GM21423 (cell line): ENCODE measurements around the gene PDCD7.
"Not testable (repeated sequence)": the region's sequence is repeated elsewhere in the genome, so short reads cannot be mapped to it uniquely, and the experiment has no call there.

Source experiments
- ATAC-seq: cut with Tn5 transposase; IDR thresholded peaks from one replicate; pipeline ENCODE4 v1.9.1; 2021; ENCODE audit warnings: mild to moderate bottlenecking, moderate library complexity; ENCODE audit not compliant: unreplicated experiment

The PDCD7 gene

DNA sequence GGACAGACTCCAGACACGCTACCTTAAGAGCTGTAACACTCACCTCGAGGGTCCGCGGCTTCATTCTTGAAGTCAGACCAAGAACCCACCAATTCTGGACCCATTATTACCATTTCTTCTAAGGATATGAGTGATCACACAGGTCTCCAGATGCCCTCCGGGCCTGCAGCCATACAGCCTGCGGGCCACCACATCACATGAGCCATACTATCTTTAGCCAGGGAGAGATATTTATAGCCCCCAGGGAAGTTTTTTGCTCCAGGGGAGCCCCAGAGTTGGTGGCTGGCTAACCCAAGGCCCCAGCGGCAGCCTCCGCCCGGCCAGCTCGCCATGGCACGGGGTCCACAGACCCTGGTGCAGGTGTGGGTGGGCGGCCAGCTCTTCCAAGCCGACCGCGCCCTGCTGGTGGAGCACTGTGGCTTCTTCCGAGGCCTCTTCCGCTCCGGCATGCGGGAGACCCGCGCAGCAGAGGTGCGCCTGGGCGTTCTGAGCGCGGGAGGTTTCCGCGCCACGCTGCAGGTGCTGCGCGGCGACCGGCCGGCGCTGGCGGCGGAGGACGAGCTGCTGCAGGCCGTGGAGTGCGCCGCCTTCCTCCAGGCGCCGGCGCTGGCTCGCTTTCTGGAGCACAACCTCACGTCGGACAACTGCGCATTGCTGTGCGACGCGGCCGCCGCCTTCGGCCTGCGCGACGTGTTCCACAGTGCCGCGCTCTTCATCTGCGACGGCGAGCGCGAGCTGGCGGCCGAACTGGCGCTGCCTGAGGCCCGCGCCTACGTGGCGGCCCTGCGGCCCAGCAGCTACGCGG is 56.9 kb downstream of the PDCD7 start, which contains the start of gene KBTBD13:
Gene KBTBD13 (plus strand): TSS at position 261 of the 805 bp plus-strand sequence. CDS start 70 bp downstream, at position 331.
- no peak for ATAC-seq

DNA sequence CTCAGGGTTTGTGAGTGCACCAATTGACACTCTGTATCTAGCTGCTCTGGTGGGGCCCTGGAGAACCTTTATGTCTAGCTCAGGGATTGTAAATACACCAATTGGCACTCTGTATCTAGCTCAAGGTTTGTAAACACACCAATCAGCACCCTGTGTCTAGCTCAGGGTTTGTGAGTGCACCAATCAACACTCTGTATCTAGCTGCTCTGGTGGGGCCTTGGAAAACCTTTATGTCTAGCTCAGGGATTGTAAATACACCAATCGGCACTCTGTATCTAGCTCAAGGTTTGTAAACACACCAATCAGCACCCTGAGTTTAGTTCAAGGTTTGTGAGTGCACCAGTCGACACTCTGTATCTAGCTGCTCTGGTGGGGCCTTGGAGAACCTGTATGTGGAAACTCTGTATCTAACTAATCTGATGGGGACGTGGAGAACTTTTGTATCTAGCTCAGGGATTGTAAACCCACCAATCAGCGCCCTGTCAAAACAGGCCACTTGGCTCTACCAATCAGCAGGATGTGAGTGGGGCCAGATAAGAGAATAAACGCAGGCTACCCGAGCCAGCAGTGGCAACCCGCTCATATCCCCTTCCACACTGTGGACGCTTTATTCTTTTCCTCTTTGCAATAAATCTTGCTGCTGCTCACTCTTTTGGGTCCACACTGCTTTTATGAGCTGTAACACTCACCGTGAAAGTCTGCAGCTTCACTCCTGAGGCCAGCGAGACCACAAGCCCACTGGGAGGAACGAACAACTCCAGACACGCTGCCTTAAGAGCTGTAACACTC is 57.8 kb downstream of the PDCD7 start:
- ATAC-seq: not testable (repeated sequence)

DNA sequence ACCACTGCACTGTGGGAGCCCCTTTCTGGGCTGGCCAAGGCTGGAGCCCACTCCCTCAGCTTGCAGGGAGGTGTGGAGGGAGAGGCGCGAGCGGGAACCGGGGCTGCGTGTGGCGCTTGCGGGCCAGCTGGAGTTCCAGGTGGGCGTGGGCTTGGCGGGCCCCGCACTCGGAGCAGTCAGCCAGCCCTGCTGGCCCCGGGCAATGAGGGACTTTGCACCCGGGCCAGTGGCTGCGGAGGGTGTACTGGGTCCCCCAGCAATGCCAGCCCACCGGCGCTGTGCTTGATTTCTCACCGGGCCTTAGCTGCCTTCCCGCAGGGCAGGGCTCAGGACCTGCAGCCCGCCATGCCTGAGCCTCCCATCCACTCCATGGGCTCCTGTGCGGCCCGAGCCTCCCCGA is 58.7 kb downstream of the PDCD7 start:
- ATAC-seq: not testable (repeated sequence)

DNA sequence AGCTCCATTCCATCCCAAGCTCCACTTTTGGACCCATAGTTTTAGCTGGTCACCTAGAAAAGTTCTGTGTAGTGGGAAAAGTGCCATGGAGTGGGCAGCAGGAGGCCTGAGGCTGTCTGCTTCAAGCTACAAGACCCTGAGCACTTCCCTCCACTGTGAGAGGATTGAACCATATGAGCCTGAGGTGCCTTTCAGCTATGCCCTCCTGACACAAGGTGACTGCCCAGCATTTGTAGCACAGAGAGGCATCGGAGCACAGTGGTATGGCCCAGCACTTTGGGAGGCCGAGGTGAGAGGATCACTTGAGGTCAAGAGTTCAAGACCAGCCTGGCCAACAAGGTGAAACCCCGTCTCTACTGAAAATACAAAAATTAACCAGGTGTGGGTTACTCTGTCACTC is 61.0 kb downstream of the PDCD7 start:
- ATAC-seq: no peak

DNA sequence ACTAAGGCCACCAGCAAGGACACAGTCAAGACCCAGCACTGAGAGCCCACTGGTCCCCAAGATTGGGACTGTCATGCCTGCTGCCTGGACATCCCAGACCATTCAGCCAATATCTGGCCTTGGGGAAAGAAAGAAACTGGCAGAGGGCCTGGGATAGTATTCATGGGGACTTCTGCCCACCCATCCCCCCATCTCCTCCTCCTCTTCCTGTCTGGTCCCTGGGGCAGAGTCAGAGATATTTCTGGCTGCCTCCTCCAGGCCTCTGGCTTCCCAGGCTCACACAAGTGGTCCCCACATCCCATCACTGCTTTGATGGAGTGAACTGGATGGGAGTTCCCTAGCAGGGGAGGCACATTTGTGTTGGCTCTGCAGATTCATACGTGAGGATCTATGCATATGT is 61.6 kb downstream of the PDCD7 start:
- no peak for ATAC-seq

DNA sequence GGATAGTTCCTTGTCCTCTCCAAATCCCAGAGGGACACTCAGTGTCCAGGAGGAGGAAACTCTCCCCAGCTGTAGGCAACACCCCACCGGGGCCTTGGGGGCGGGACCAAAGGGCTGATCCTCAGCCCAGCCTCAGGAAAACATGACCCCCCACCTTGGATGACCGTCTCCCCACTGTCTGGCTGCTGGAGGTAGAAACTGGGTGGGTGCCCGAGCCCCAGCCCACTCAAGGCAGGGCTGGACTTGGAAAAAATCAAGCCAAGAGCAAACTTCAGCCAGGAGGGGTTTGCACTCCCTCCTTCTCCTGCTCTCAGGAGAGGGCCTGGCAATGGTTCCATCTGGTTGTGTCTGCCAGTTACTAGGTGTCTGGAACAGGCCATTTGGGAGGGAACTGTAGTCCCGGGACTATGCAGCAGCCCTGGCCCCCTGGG is 62.2 kb downstream of the PDCD7 start:
- no peak for ATAC-seq

DNA sequence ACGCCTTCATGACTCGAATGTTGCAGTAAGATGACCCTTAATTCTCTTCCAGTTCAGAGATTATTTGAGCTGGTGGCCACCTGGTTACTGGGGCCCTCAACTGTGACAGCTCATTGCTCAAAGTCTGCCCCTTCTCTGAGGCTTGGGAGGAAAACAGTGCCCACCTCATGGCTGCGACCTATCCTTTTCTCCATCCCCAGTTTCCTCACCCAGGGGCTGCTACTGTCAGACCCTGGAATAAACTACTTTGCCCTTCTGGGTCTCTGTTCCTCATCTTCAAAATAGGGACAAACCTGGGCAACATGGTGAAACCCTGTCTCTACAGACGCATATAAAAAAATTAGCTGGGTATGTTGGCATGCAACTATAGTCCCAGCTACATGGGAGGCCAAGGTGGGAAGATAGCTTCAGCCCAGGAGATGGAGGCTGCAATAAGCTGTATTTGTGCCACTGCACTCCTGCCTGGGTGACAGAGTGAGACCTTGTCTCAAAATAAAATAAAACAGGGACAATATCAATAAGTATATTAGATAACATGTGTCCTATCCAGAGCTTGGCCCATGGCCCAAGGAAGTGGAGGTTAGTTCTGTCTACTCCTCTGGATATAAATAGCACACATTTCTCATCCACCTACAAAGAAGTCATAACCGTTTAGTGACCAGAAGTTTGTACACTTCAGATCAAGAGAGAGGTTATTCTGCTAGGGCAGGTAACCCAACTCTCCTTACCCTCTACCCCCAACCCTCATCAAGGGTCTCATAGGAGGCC is 63.6 kb downstream of the PDCD7 start:
- no peak for ATAC-seq

DNA sequence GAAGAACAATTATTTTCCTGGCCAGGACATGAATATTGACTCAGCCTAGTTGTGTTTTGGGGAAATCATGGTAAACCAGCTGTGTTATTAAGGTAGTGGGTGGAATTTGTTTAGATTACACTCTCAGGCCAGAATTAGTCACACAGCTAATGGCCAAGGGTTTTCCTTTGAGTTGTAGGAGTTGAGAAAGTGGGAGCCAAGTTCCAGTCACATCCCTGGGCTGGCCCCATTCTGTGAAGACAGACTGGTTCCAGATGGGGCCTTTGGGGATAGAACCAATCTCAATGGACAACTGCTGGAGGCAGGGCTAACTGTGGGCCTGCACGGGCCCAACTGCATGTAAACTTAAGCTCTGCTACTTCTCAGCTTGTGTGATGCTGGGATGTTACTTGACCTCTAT is 64.4 kb downstream of the PDCD7 start:
- ATAC-seq: no peak

DNA sequence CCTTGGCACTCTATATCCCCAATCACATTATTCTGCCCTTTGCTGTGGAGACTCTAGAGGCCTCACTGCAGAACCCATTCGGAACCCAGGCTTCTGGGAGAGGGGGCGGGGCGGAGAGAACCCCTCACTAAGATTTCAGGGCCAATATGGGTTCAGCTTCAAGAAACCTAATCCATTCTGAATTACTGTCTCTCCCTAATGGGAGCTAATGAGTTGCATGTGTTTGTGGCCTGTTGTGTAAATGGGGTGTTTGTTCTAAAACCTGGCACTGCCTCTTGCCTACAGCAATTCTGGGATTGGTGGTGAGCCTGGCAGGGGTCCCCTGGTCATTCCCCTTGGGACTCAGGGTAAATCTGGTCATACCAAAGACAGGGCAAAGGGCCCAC is 65.2 kb downstream of the PDCD7 start:
- ATAC-seq: no peak

DNA sequence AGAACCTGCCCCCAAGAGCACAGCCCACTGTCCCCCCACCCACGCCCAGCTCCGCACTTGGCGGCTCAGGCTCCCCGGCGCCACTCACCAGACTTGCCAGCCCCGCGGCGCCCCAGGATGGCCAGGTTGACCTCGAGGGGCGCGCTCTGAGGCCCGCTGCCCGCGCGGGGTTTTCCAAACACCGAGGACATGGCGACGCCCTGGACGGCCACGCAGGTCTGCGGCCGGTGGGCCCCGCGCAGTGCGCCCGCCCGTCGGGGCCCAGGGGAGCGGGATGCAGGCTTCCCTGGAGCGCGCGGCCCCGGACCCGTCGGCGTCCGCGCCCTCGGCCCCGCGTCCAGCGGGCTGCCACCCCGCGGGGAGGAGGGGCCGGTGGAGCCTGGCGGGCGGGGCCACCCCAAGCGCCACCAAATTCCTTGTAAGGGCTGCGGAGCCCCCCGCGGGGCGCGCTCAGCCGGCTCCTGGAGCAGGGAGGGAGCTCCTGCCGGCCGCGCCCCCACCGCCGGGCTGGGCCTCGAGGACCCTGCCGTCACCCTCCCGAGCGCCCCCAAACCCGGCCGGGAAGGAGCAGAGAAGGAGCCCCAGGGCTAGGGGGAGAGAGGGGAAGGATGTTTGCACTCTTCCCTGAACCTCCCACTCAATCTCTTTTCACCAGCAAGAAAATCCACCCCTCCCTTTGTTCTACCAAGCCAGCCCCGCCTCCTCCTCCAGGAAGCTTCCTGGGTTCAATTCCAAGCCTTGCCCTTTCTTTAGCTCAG is 65.8 kb downstream of the PDCD7 start, which contains the start of gene RASL12:
Gene RASL12 (minus strand): TSS at position 347 of the 758 bp plus-strand sequence. CDS start 156 bp downstream, at position 191.
- no peak for ATAC-seq
